ENCODE results near the gene FBXW8.

Gene FBXW8

DNA sequence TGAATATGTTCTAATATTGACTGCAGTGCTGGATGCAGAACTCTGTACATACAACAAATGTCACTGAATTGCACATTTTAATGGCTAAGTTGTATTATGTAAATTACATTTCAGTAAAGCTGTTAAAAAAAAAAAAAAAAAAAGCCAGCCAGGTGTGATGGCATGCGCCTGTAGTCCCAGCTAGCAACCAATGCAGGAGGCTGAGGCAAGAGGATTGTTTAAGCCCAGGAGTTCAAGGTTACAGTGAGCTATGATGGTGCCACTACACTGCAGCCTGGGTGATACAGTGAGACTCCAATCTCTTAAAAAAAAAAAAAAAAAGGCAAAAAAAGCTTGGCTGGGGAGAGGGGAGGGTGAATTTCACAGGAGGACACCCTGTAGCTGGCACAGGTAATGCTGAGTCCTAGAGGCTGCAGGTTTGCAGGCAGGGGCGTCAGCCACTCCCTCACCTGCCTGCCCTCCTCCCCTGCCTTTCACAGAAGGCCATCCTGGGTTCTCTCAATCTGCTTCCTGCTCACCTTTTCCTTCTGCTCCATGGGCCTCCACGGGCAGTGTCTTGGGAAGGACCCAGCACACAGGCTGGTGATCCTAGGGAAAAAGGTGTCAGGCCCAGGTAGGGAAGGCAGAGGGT, 147.8 kb downstream of the FBXW8 start:
- TF ChIP-seq, protein P1, sequence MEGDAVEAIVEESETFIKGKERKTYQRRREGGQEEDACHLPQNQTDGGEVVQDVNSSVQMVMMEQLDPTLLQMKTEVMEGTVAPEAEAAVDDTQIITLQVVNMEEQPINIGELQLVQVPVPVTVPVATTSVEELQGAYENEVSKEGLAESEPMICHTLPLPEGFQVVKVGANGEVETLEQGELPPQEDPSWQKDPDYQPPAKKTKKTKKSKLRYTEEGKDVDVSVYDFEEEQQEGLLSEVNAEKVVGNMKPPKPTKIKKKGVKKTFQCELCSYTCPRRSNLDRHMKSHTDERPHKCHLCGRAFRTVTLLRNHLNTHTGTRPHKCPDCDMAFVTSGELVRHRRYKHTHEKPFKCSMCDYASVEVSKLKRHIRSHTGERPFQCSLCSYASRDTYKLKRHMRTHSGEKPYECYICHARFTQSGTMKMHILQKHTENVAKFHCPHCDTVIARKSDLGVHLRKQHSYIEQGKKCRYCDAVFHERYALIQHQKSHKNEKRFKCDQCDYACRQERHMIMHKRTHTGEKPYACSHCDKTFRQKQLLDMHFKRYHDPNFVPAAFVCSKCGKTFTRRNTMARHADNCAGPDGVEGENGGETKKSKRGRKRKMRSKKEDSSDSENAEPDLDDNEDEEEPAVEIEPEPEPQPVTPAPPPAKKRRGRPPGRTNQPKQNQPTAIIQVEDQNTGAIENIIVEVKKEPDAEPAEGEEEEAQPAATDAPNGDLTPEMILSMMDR (IDR thresholded peaks at IDR 0.05; ENCODE audit: borderline replicate concordance, control extremely low read depth, extremely low read depth, insufficient read depth, missing control alignments) = no peak
- DNase-seq (ENCODE audit: low spot score) = no peak
- in situ Hi-C loops (cut with MboI; ENCODE audit: low sequenced_read_pairs, unreplicated experiment) = no loop called here

DNA sequence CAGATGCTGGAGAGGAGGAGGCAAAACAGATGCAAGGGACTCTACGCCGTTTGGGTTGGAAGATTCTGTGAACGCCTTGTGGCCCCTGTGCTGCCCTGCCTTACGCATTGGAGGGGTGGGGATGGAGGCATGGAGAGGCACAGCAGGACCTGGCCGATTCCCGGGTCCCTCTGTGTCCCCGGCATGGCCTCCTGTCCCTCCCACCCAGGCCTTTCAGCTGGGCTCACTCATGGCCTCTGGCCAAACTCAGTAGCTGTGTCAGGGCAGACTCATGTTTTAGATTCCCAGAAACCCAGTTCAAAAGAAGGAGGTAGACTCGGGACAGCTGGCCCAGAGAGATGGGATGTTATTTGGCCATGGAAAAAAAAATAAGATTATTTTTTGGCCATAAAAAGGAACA, 148.4 kb downstream of the FBXW8 start:
- no peak for DNase-seq (ENCODE audit: low spot score)
- TF ChIP-seq, protein P1 (IDR thresholded peaks at IDR 0.05; ENCODE audit: borderline replicate concordance, control extremely low read depth, extremely low read depth, insufficient read depth, missing control alignments) = no peak
- in situ Hi-C loops (cut with MboI; ENCODE audit: low sequenced_read_pairs, unreplicated experiment) = no loop called here

GRCh38 chr12:117060246-117060928, 149.6 kb downstream of the FBXW8 start:
- TF ChIP-seq, protein P1 (IDR thresholded peaks at IDR 0.05; ENCODE audit: borderline replicate concordance, control extremely low read depth, extremely low read depth, insufficient read depth, missing control alignments) = no peak
- no peak for DNase-seq (ENCODE audit: low spot score)
- in situ Hi-C loops (cut with MboI; ENCODE audit: low sequenced_read_pairs, unreplicated experiment) = no loop called here

DNA sequence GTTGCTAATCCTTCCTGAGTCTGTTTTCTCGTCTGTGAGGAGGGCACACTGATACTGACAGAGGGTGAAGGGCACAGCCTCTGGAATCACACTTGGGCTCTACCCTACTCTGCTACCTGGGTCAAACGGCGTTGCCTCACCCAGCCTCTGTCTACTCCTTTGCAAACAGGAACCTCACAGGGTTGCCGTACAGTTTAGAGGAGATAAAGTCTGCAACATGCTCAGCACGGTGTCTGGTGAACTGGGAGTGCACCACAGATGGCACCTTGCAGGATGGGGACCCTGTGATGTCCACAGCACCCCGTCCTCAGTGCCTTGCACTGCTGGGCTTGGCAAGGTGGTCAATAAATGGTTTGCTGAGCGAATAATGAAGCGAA, 150.2 kb downstream of the FBXW8 start:
- TF ChIP-seq, protein P1 (IDR thresholded peaks at IDR 0.05; ENCODE audit: borderline replicate concordance, control extremely low read depth, extremely low read depth, insufficient read depth, missing control alignments) = no peak
- no peak for DNase-seq (ENCODE audit: low spot score)
- in situ Hi-C loops (cut with MboI; ENCODE audit: low sequenced_read_pairs, unreplicated experiment) = no loop called here

GRCh38 chr12:117061555-117062079, 150.9 kb downstream of the FBXW8 start:
- TF ChIP-seq, protein P1 (IDR thresholded peaks at IDR 0.05; ENCODE audit: borderline replicate concordance, control extremely low read depth, extremely low read depth, insufficient read depth, missing control alignments) = no peak
- no peak for DNase-seq (ENCODE audit: low spot score)
- in situ Hi-C loops (cut with MboI; ENCODE audit: low sequenced_read_pairs, unreplicated experiment) = no loop called here

DNA sequence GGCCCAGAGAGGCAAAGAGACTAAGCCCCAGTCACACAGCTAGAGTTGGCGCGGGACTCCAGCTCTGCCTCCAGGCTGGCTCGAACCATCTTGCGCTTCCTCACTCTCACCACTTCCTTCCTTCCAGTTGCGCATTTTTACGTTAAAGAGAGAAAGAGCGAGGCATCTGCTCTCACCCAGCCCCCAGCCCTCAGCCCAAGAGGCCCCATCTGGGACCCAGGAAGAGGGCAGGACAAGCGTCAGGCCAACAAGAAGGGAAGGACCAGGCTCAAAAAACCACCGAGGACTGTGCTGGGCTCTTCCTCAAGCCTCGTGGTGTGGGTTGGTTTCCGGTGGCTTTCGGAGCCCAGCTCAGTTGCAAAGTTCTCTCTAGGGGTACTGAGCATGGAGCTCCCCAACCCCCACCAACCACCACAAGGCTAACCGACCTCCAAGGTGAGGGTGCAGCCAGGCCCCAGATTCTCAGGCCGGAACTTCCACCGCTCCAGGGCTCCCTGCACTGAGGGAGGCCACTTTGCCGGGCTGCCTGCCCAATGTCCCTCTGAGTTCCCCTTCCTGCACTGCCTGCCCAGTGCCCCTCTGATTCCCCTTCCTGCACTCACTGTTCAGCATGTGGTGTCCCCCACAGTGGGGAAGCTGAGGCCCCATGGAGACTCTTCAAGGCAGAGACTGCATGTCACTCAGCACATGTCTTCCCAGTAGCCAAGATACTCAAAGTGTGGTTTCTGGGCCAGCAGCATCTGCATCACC, 152.6 kb downstream of the FBXW8 start:
- DNase-seq (ENCODE audit: low spot score) = peak; percentile 59
- in situ Hi-C loops (cut with MboI; ENCODE audit: low sequenced_read_pairs, unreplicated experiment) = no loop called here

More for the DNA sequence above, 152.6 kb downstream of the FBXW8 start:
- TF ChIP-seq, protein P1 (IDR thresholded peaks at IDR 0.05; ENCODE audit: borderline replicate concordance, control extremely low read depth, extremely low read depth, insufficient read depth, missing control alignments) = no peak

Data from GM13976 (cell line).